GM12878 (cell line): ENCODE measurements around the gene S100A8. TPM values are rescaled to one million over a fixed set of nuclear protein-coding genes. Genes with fewer than 3 reads are reported as not detected.

ENCODE experiments used
- ATAC-seq: fragments of 200-7000 bp; cut with Tn5 transposase; 3 replicates; pipeline ENCODE4 v1.9.1; 2020; ENCODE audit warnings: mild to moderate bottlenecking, moderate library complexity
- BruUV-seq: library from RNA; stranded (reverse); fragments of 400-500 nt; replicated peaks from 2 replicates; lab custom pipeline; 2021; lab: Mats Ljungman, UMichigan
- CTCF ChIA-PET: fragments of 300-600 bp; sonication (Branson Sonifier 250); formaldehyde crosslinking; extraction: SDS; loops from one replicate; lab custom pipeline; 2021; ENCODE audit warnings: inconsistent platforms; lab: Yijun Ruan, JAX
- POLR2A ChIA-PET: fragments of 350-600 bp; formaldehyde crosslinking; extraction: SDS; loops from one replicate; lab custom pipeline; 2021; ENCODE audit warnings: inconsistent platforms; lab: Charles Lee
- RAD21 ChIA-PET: fragments of 300-600 bp; sonication (Branson Sonifier 250); formaldehyde crosslinking; loops from one replicate; lab custom pipeline; 2023; ENCODE audit warnings: antibody characterized with exemption; ENCODE audit not compliant: unreplicated experiment; lab: Charles Lee
- SMC1A ChIA-PET: fragments of 300-600 bp; sonication (Branson Sonifier 250); formaldehyde crosslinking; loops from one replicate; lab custom pipeline; 2023; ENCODE audit not compliant: unreplicated experiment, uncharacterized antibody; lab: Charles Lee
- DNase-seq: peaks from one replicate; pipeline ENCODE4 v3.0.0-alpha.2; 2011; ENCODE audit warnings: low read depth, low spot score
- FAIRE-seq: peaks from 3 replicates; lab custom pipeline; 2011; peaks lifted over from hg19 to GRCh38; lab: Jason Lieb, UNC
- H2AFZ ChIP-seq: 2 replicates; pipeline ENCODE4 v1.6.0; 2011; ENCODE audit warnings: low read depth, low read length, control low read depth; ENCODE audit not compliant: control insufficient read depth
- H3K27ac ChIP-seq: 2 replicates; pipeline ENCODE4 v1.5.1; 2011; ENCODE audit warnings: control low read depth; ENCODE audit not compliant: control insufficient read depth, insufficient read depth
- H3K27me3 ChIP-seq, 2 experiments: replicated peaks in 1 of 2; 2 replicates each; pipeline versions ENCODE4 v1.6.0 to v1.6.1; 2011; ENCODE audit warnings: low read length in 1 of 2; ENCODE audit not compliant: control insufficient read depth in 2 of 2, insufficient read depth in 2 of 2
- H3K36me3 ChIP-seq, 2 experiments: 2 replicates each; pipeline ENCODE4 v1.5.1; 2011; ENCODE audit warnings: low read length in 1 of 2; ENCODE audit not compliant: control insufficient read depth in 2 of 2, insufficient read depth in 2 of 2
- H3K4me1 ChIP-seq: 2 replicates; pipeline ENCODE4 v1.6.1; 2011; ENCODE audit warnings: mild to moderate bottlenecking, low read length, moderate library complexity, mixed read lengths; ENCODE audit not compliant: control insufficient read depth, insufficient read depth
- H3K4me2 ChIP-seq: 2 replicates; pipeline ENCODE4 v1.6.0; 2011; ENCODE audit warnings: control low read depth; ENCODE audit not compliant: control insufficient read depth, insufficient read depth
- H3K4me3 ChIP-seq: fragments of 200-600 bp; sonication (generic); 2 replicates; pipeline ENCODE4 v1.5.1; 2016
- H3K79me2 ChIP-seq: 2 replicates; pipeline ENCODE4 v1.6.0; 2011; ENCODE audit warnings: low read length; ENCODE audit not compliant: control insufficient read depth, insufficient read depth
- H3K9ac ChIP-seq: 2 replicates; pipeline ENCODE4 v1.8.0; 2011; ENCODE audit warnings: low read length, control low read depth, mixed read lengths; ENCODE audit not compliant: control insufficient read depth, insufficient read depth
- H3K9me3 ChIP-seq: replicated peaks from 3 replicates; pipeline ENCODE4 v1.5.1; 2011; ENCODE audit warnings: mild to moderate bottlenecking, low read length; ENCODE audit not compliant: control insufficient read depth, insufficient read depth
- H4K20me1 ChIP-seq: 2 replicates; pipeline ENCODE4 v1.6.0; 2011; ENCODE audit not compliant: control insufficient read depth, insufficient read depth
- BHLHE40 ChIP-seq, 2 experiments: fragments of 450-650 bp in 1 of 2; IDR thresholded peaks; 2 replicates each; pipeline ENCODE4 v1.6.1; 2011 to 2017; ENCODE audit warnings: low read depth in 2 of 2, borderline replicate concordance in 1 of 2, improper control_type of control experiment in 1 of 2, low read length in 1 of 2, mild to moderate bottlenecking in 1 of 2
- EZH2 ChIP-seq: IDR thresholded peaks from 2 replicates; pipeline ENCODE4 v1.6.1; 2012; ENCODE audit warnings: low read depth, mild to moderate bottlenecking, control low read depth, inconsistent platforms, low read length, borderline replicate concordance; ENCODE audit not compliant: control insufficient read depth
- GABPA ChIP-seq: IDR thresholded peaks from 2 replicates; pipeline ENCODE4 v1.6.1; 2014; ENCODE audit warnings: antibody characterized with exemption, low read depth, mild to moderate bottlenecking, inconsistent platforms
- JUND ChIP-seq: IDR thresholded peaks from 2 replicates; pipeline ENCODE4 v1.6.1; 2012; ENCODE audit warnings: low read depth, mild to moderate bottlenecking, low read length, improper control_type of control experiment, moderate library complexity
- RAD51 ChIP-seq: fragments of 450-650 bp; IDR thresholded peaks from 2 replicates; pipeline ENCODE4 v1.6.1; 2016; ENCODE audit warnings: moderate library complexity, mild to moderate bottlenecking, inconsistent platforms
- ZNF274 ChIP-seq: IDR thresholded peaks from one replicate; pipeline ENCODE4 v1.8.0; 2011; ENCODE audit not compliant: insufficient read length, insufficient read depth
- ZNF687 ChIP-seq: fragments of 450-650 bp; IDR thresholded peaks from 2 replicates; pipeline ENCODE4 v1.6.1; 2017; ENCODE audit warnings: mild to moderate bottlenecking, moderate library complexity
- WGBS: methylation state at CpG from one replicate; pipeline ENCODE4 v1.1.6; 2016; ENCODE audit warnings: low lambda C conversion rate; ENCODE audit not compliant: insufficient replicate concordance, insufficient coverage; ENCODE audit errors: missing lambda C conversion rate; 5-methylcytosine and 5-hydroxymethylcytosine counted together
- in situ Hi-C: fragments of 300-500 bp; cut with MboI; formaldehyde crosslinking; loops from 9 replicates; pipeline ENCODE4 v1.14.3; 2018; ENCODE audit warnings: mixed read lengths
- intact Hi-C: fragments of 100-400 bp; cut with micrococcal nuclease; formaldehyde crosslinking; loops from one replicate; pipeline ENCODE4 v1.14.2; 2022; ENCODE audit not compliant: unreplicated experiment
- polyA plus RNA-seq, 11 experiments: library from polyadenylated mRNA; depleted of rRNA in 4 of 11; unstranded in 6 of 11; stranded (reverse) in 5 of 11; fragments of >200 nt; fragmentation: Nextera tagmentation in 4 of 11; fragmentation: Illumina TruSeq in 1 of 11; extraction: Ambion mirVana in 4 of 11; extraction: Trizol in 1 of 11; gene quantifications; 1 replicate in 1 of 11; 2 replicates in 10 of 11; pipeline versions ENCODE4 v1.2.1 to v1.2.3, GENCODE V29; 2011 to 2016; ENCODE audit warnings: inconsistent platforms in 2 of 11, missing spikeins in 2 of 11, low read depth in 1 of 11
- total RNA-seq, 4 experiments: library from RNA; depleted of rRNA in 3 of 4; stranded (reverse); fragments of >200 nt in 3 of 4; fragmentation: Illumina TruSeq in 1 of 4; extraction: Trizol in 1 of 4; gene quantifications; 2 replicates each; pipeline versions ENCODE4 v1.2.1 to v1.2.3, GENCODE V29; 2013 to 2021

Gene S100A8
- total and polyA plus RNA-seq, 10 of the 15 experiments (the other 5 are each of a cell fraction or from before 2014, with no cell fraction given), result 0.28 TPM; not detected in 9

GRCh38 chr1:153389401-153389800 lies 1.5 kb downstream of the S100A8 start:
- Histone ChIP-seq H3K4me1 (no peaks in the 10 kb centered on the region), H3K79me2 (no peaks in the 10 kb centered on the region), H4K20me1 (no peaks in the 10 kb centered on the region), H3K4me3 (no peak overlapping the region), H3K27me3 (peaks cover 0 to 2% of the 10 kb centered on the region in 2 experiments; a peak in 1 of 4 replicates), H3K9ac (no peak overlapping the region), H3K36me3 (no peaks in the 10 kb centered on the region), H2AFZ (no peak overlapping the region), H3K27ac (no peak overlapping the region), H3K4me2 (no peak overlapping the region), H3K9me3 (no peaks in the 10 kb centered on the region)
- FAIRE-seq (no peak), ATAC-seq (no peak), DNase-seq (no peak)
- POLR2A ChIA-PET, result no interaction called here
- SMC1A ChIA-PET, result no interaction called here
- no peak for TF ChIP-seq ZNF687
- no peak for TF ChIP-seq EZH2
- TF ChIP-seq RAD51, result no peak
- TF ChIP-seq JUND, result no peak
- no peak for TF ChIP-seq GABPA
- no peak for TF ChIP-seq BHLHE40 (IDR thresholded peaks at IDR 0.05; ENCODE audit: borderline replicate concordance in 1 of 2, low read depth in 2 of 2, low read length in 1 of 2)
- no peak for TF ChIP-seq ZNF274
- intact Hi-C loops, result no loop called here
- CTCF ChIA-PET, result no interaction called here
- no TSS peak for BruUV-seq
- WGBS, result 0% methylated on average over 1 of the region's 1 CpG
- in situ Hi-C loops, result no loop called here
- RAD21 ChIA-PET, result no interaction called here
